Ishikawa (cell line): Measurements from ENCODE around the gene ZNF107.

Experiments used
- CEBPB ChIP-seq: IDR thresholded peaks from 2 replicates; pipeline ENCODE4 v1.6.1; 2012
- CREB1 ChIP-seq: IDR thresholded peaks from 2 replicates; pipeline ENCODE4 v1.6.1; 2012; ENCODE audit warnings: low read depth
- EGR1 ChIP-seq: IDR thresholded peaks from 2 replicates; pipeline ENCODE4 v1.6.1; 2012
- EP300 ChIP-seq: IDR thresholded peaks from 2 replicates; pipeline ENCODE4 v1.6.1; 2012; ENCODE audit warnings: borderline replicate concordance
- FOXM1 ChIP-seq: IDR thresholded peaks from 2 replicates; pipeline ENCODE4 v1.6.1; 2012; ENCODE audit warnings: low read depth, borderline replicate concordance
- MAX ChIP-seq: IDR thresholded peaks from 2 replicates; pipeline ENCODE4 v1.6.1; 2012
- NFIC ChIP-seq: IDR thresholded peaks from 2 replicates; pipeline ENCODE4 v1.6.1; 2012
- RAD21 ChIP-seq: IDR thresholded peaks from 2 replicates; pipeline ENCODE4 v1.6.1; 2012; ENCODE audit warnings: low read depth
- REST ChIP-seq: IDR thresholded peaks from 2 replicates; pipeline ENCODE4 v1.6.1; 2012; ENCODE audit warnings: low read depth, mild to moderate bottlenecking
- TAF1 ChIP-seq: IDR thresholded peaks from 2 replicates; pipeline ENCODE4 v1.6.1; 2012; ENCODE audit warnings: low read depth, mild to moderate bottlenecking
- TCF12 ChIP-seq: IDR thresholded peaks from 2 replicates; pipeline ENCODE4 v1.6.1; 2012; ENCODE audit warnings: low read depth
- TEAD4 ChIP-seq: IDR thresholded peaks from 2 replicates; pipeline ENCODE4 v1.6.1; 2012
- USF1 ChIP-seq: IDR thresholded peaks from 2 replicates; pipeline ENCODE4 v1.6.1; 2012
- YY1 ChIP-seq: IDR thresholded peaks from 2 replicates; pipeline ENCODE4 v1.6.1; 2012; ENCODE audit warnings: low read depth
- ZBTB7A ChIP-seq: IDR thresholded peaks from 2 replicates; pipeline ENCODE4 v1.6.1; 2012; ENCODE audit warnings: low read depth

The ZNF107 gene

GRCh38 chr7:64633401-64633800, 32.5 kb upstream of the ZNF107 start:
- no peak for TF ChIP-seq CEBPB
- TF ChIP-seq USF1 = no peak
- TF ChIP-seq NFIC = no peak

GRCh38 chr7:64634406-64635062, 31.4 kb upstream of the ZNF107 start:
- TF ChIP-seq ZBTB7A (no peak), TEAD4 (no peak), NFIC (no peak), CEBPB (no peak), CREB1 (no peak), REST (no peak)

GRCh38 chr7:64636386-64636785, 29.5 kb upstream of the ZNF107 start:
- TF ChIP-seq RAD21 (no peak), ZBTB7A (no peak), EP300 (no peak), USF1 (no peak), EGR1 (no peak), MAX (no peak), NFIC (no peak)

- TF ChIP-seq RAD21 = no peak
- TF ChIP-seq NFIC = no peak
- TF ChIP-seq EP300 = no peak
- no peak for TF ChIP-seq EGR1
- TF ChIP-seq CREB1 = no peak
- TF ChIP-seq TEAD4 = no peak
- TF ChIP-seq MAX = no peak
- no peak for TF ChIP-seq TCF12
- TF ChIP-seq TAF1 = no peak
- TF ChIP-seq REST = no peak
- TF ChIP-seq USF1 = no peak
- TF ChIP-seq FOXM1 = no peak
- TF ChIP-seq ZBTB7A = no peak
These were observed 28.1 kb upstream of the ZNF107 start for GRCh38 chr7:64637521-64638445.

GRCh38 chr7:64638822-64639221, 27.1 kb upstream of the ZNF107 start:
- TF ChIP-seq USF1 (no peak), MAX (no peak), NFIC (no peak), TCF12 (no peak), REST (no peak), YY1 (no peak), FOXM1 (no peak), ZBTB7A (no peak), RAD21 (no peak), CREB1 (no peak), TEAD4 (no peak), EGR1 (no peak), CEBPB (no peak), EP300 (no peak), TAF1 (no peak)
